ENCODE data around the gene C2CD2.

GRCh38 chr21:41993744-41994143, 39.9 kb upstream of the C2CD2 start:
- TF ChIP-seq EP300 (IDR thresholded peaks at IDR 0.05; ENCODE audit: borderline replicate concordance in 1 of 2, low read depth in 2 of 2, low read length in 2 of 2) (no peak), POLR2AphosphoS5 (IDR thresholded peaks at IDR 0.05; ENCODE audit: low read depth, low read length) (no peak)
